HFFc6 (cell line): ENCODE data around the gene ZNF678. TPM values are rescaled to one million over a fixed set of nuclear protein-coding genes. Genes with fewer than 3 reads are reported as not detected.
"Not testable (repeated sequence)": the region's sequence is repeated elsewhere in the genome, so short reads cannot be mapped to it uniquely, and the experiment has no call there.

ENCODE experiments used
- DNase-seq: peaks from one replicate; pipeline ENCODE4 v3.0.0-alpha.2; 2018
- H3K27ac Mint-ChIP-seq: 2 replicates; pipeline ENCODE4 v1.8.0; 2020; ENCODE audit warnings: mild to moderate bottlenecking, mixed read lengths
- H3K27me3 Mint-ChIP-seq: 2 replicates; pipeline ENCODE4 v1.8.0; 2021; ENCODE audit warnings: mild to moderate bottlenecking, moderate library complexity, mixed read lengths; ENCODE audit not compliant: insufficient read depth
- H3K36me3 Mint-ChIP-seq: 2 replicates; pipeline ENCODE4 v1.8.0; 2021; ENCODE audit warnings: low read depth, mixed read lengths
- H3K4me1 Mint-ChIP-seq: 2 replicates; pipeline ENCODE4 v1.8.0; 2020; ENCODE audit warnings: low read depth, mixed read lengths
- H3K4me3 Mint-ChIP-seq: 2 replicates; pipeline ENCODE4 v1.8.0; 2020; ENCODE audit warnings: mild to moderate bottlenecking, moderate library complexity, mixed read lengths
- H3K9me3 Mint-ChIP-seq: 2 replicates; pipeline ENCODE4 v1.8.0; 2020; ENCODE audit warnings: mild to moderate bottlenecking, mixed read lengths
- CTCF ChIP-seq: fragments of 200-600 bp; sonication (generic); IDR thresholded peaks from 2 replicates; pipeline ENCODE4 v1.5.0; 2021; ENCODE audit warnings: antibody characterized with exemption, mild to moderate bottlenecking
- total RNA-seq, 6 experiments: library from RNA; stranded (reverse); fragmentation: NEBNext Ultra II Directional; extraction: Animal tissue kit (Norgen Biotek cat#: 25700); gene quantifications; 2 replicates in 1 of 6; 3 replicates in 5 of 6; pipeline ENCODE4 v1.2.3, GENCODE V29; 2021

The ZNF678 gene
- total RNA-seq, 6 experiments from 2014 or later = 2.1 to 3.4 (median 2.7) TPM

- peaks cover 5% of the 10 kb centered on the region; the same call in 1 of the 2 replicates for H3K4me1 Mint-ChIP-seq
- TF ChIP-seq CTCF = no peak
- H3K36me3 Mint-ChIP-seq = peaks cover 13% of the 10 kb centered on the region
- no peak for DNase-seq
- H3K9me3 Mint-ChIP-seq = peaks cover 23% of the 10 kb centered on the region
- no peak overlapping the region for H3K4me3 Mint-ChIP-seq
- no peak overlapping the region for H3K27ac Mint-ChIP-seq
- peaks cover 6% of the 10 kb centered on the region; the same call in 1 of the 2 replicates for H3K27me3 Mint-ChIP-seq
Observed at GRCh38 chr1:227547310-227548118, 15.8 kb upstream of the ZNF678 start.

- Mint-ChIP-seq H3K27ac (no peak overlapping the region), H3K27me3 (peaks cover 6% of the 10 kb centered on the region; the same call in 1 of the 2 replicates), H3K4me3 (no peak overlapping the region), H3K36me3 (peaks cover 13% of the 10 kb centered on the region), H3K4me1 (peaks cover 1% of the 10 kb centered on the region; the same call in 1 of the 2 replicates), H3K9me3 (peaks cover 28% of the 10 kb centered on the region)
- DNase-seq = no peak
- no peak for TF ChIP-seq CTCF
Observed at GRCh38 chr1:227548119-227548397, 15.3 kb upstream of the ZNF678 start.

- H3K4me3 Mint-ChIP-seq = no peak overlapping the region
- peaks cover 6% of the 10 kb centered on the region; the same call in 1 of the 2 replicates for H3K27me3 Mint-ChIP-seq
- peaks cover 29% of the 10 kb centered on the region for H3K9me3 Mint-ChIP-seq
- DNase-seq = no peak
- H3K4me1 Mint-ChIP-seq = no peaks in the 10 kb centered on the region
- no peak for TF ChIP-seq CTCF
- H3K36me3 Mint-ChIP-seq = peaks cover 13% of the 10 kb centered on the region
- no peak overlapping the region for H3K27ac Mint-ChIP-seq
Observed at GRCh38 chr1:227548448-227548847, 14.9 kb upstream of the ZNF678 start.

- H3K36me3 Mint-ChIP-seq = peaks cover 13% of the 10 kb centered on the region
- no peak for TF ChIP-seq CTCF
- peaks cover 35% of the 10 kb centered on the region for H3K9me3 Mint-ChIP-seq
- H3K27ac Mint-ChIP-seq = no peak overlapping the region
- no peaks in the 10 kb centered on the region for H3K4me1 Mint-ChIP-seq
- DNase-seq = no peak
- H3K27me3 Mint-ChIP-seq = peaks cover 6% of the 10 kb centered on the region; the same call in 1 of the 2 replicates
- no peak overlapping the region for H3K4me3 Mint-ChIP-seq
Observed at GRCh38 chr1:227549892-227550291, 13.5 kb upstream of the ZNF678 start.

- peaks cover 13% of the 10 kb centered on the region for H3K36me3 Mint-ChIP-seq
- not testable (repeated sequence) for H3K27ac Mint-ChIP-seq, H3K4me3 Mint-ChIP-seq, DNase-seq, H3K27me3 Mint-ChIP-seq, H3K4me1 Mint-ChIP-seq
- peaks cover 35% of the 10 kb centered on the region for H3K9me3 Mint-ChIP-seq
Observed at GRCh38 chr1:227551881-227552280, 11.5 kb upstream of the ZNF678 start.

GRCh38 chr1:227556288-227556687 is 7.1 kb upstream of the ZNF678 start:
- no peak overlapping the region for H3K4me3 Mint-ChIP-seq
- H3K9me3 Mint-ChIP-seq = peaks cover 46% of the 10 kb centered on the region
- H3K4me1 Mint-ChIP-seq = no peaks in the 10 kb centered on the region
- peaks cover 10% of the 10 kb centered on the region for H3K27me3 Mint-ChIP-seq
- DNase-seq = no peak
- H3K27ac Mint-ChIP-seq = no peak overlapping the region
- peaks cover 20% of the 10 kb centered on the region for H3K36me3 Mint-ChIP-seq
- TF ChIP-seq CTCF = no peak
